ENCODE measurements around the gene CYB5B. TPM values are rescaled to one million over a fixed set of nuclear protein-coding genes. Genes with fewer than 3 reads are reported as not detected.

CYB5B gene
- total RNA-seq, 2 experiments from 2014 or later: 125 to 131 TPM

DNA sequence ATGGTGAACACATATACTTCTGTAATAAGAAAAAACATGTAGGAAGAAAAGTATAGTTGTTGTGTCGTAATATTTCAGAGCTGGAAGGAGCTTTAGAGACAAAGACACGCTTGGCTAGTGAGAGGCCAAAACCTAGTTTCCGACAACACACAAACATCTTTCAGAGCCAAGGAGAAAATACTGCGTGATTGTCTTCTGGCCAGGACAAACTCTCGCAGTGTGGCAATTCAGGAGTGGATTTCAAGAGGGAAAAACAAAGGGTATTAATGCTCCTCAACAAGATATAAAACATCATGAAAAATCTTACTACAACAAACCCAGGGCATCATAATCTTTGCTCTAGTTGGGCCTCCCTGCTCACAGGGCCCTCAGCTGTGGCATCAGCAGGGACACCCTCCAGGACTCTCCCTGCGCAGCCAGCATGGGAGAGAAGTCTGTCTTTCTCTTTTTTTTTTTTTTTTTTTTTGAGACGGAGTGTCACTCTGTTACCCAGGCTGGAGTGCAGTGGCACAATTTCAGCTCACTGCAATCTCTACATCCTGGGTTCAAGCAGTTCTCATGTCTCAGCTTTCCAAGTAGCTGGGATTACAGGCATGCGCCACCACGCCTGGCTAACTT, 66.4 kb downstream of the CYB5B start:
- POLR2A ChIA-PET: interaction anchor here (0.7 kb wide), 2 partner anchors 63 to 93 kb away, joined by 3 to 5 read pairs; no protein-coding TSS in a partner anchor
- Mint-ChIP-seq H3K27me3 (no peaks in the 10 kb centered on the region), H3K27ac (no peak overlapping the region), H3K4me1 (no peaks in the 10 kb centered on the region), H3K4me3 (no peak overlapping the region), H3K9me3 (no peaks in the 10 kb centered on the region), H3K36me3 (no peaks in the 10 kb centered on the region)
- ATAC-seq (ENCODE audit: low read depth) (no peak), DNase-seq (no peak)

- Mint-ChIP-seq H3K4me1 (no peaks in the 10 kb centered on the region), H3K27ac (no peak overlapping the region), H3K9me3 (no peaks in the 10 kb centered on the region), H3K4me3 (no peak overlapping the region), H3K36me3 (no peaks in the 10 kb centered on the region), H3K27me3 (no peaks in the 10 kb centered on the region)
- DNase-seq (no peak), ATAC-seq (ENCODE audit: low read depth) (no peak)
- POLR2A ChIA-PET: no interaction called here
Measured at GRCh38 chr16:69494991-69495392, 70.6 kb downstream of the CYB5B start.

DNA sequence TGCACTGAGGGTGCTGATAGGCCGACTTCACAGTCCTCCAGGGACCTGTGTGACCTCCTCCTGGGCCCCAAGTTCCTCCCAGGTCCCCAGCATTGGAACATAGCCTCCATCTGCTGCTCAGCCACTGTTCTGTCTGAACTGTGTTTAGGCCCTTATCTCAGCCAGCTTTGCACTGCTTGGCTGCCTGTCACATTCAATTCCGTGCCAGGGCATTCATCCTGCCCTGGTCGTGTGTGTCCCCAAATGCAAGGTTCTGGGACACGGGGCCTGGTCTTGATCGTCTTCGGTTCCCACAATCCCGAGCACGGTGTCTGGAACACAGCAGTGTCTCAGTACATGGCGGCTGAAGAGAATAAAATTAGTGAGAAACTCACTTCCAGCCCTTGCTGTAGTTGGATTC, 71.4 kb downstream of the CYB5B start:
- no peaks in the 10 kb centered on the region for H3K4me1 Mint-ChIP-seq
- no peaks in the 10 kb centered on the region for H3K9me3 Mint-ChIP-seq
- H3K27ac Mint-ChIP-seq: no peak overlapping the region
- POLR2A ChIA-PET: no interaction called here
- no peaks in the 10 kb centered on the region for H3K36me3 Mint-ChIP-seq
- DNase-seq (no peak), ATAC-seq (ENCODE audit: low read depth) (no peak)
- no peak overlapping the region for H3K4me3 Mint-ChIP-seq
- H3K27me3 Mint-ChIP-seq: no peaks in the 10 kb centered on the region

DNA sequence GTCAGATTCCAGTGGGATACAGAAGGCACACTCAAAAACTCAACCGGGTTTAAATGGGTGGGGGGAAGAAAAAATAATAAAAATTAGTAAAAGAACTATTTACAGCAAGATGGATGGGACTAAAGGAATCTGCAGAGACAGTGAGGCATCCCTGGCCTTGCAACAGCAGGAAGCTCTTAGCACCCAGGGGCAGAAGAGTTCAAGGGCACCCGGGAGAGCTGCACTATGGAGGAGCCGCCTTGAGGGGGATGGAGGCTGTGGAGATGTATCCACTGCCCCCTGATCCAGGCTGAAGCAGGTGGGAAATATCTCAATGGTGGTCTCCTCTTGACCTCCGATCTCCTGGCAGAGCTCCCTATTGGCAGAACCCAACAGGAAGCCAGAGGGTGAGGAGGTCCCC, 72.0 kb downstream of the CYB5B start:
- Mint-ChIP-seq H3K27me3 (no peaks in the 10 kb centered on the region), H3K36me3 (no peaks in the 10 kb centered on the region), H3K9me3 (no peaks in the 10 kb centered on the region), H3K27ac (no peak overlapping the region), H3K4me3 (no peak overlapping the region), H3K4me1 (no peaks in the 10 kb centered on the region)
- ATAC-seq (ENCODE audit: low read depth): no peak
- DNase-seq: no peak
- POLR2A ChIA-PET: no interaction called here

GRCh38 chr16:69496896-69497295, 72.5 kb downstream of the CYB5B start:
- Mint-ChIP-seq H3K36me3 (no peaks in the 10 kb centered on the region), H3K9me3 (no peaks in the 10 kb centered on the region), H3K4me3 (no peak overlapping the region), H3K27ac (no peak overlapping the region), H3K4me1 (peaks cover 2% of the 10 kb centered on the region), H3K27me3 (no peaks in the 10 kb centered on the region)
- POLR2A ChIA-PET: no interaction called here
- no peak for DNase-seq
- no peak for ATAC-seq (ENCODE audit: low read depth)

GRCh38 chr16:69497876-69498596, 73.6 kb downstream of the CYB5B start:
- POLR2A ChIA-PET: interaction anchor here (0.6 kb wide), 1 partner anchor 118 kb away, joined by 5 read pairs; no protein-coding TSS in a partner anchor
- no peaks in the 10 kb centered on the region for H3K9me3 Mint-ChIP-seq
- H3K27ac Mint-ChIP-seq: no peak overlapping the region
- peaks cover 6% of the 10 kb centered on the region for H3K4me1 Mint-ChIP-seq
- no peaks in the 10 kb centered on the region for H3K36me3 Mint-ChIP-seq
- no peak for ATAC-seq (ENCODE audit: low read depth)
- no peak overlapping the region for H3K4me3 Mint-ChIP-seq
- DNase-seq: no peak
- no peaks in the 10 kb centered on the region for H3K27me3 Mint-ChIP-seq

DNA sequence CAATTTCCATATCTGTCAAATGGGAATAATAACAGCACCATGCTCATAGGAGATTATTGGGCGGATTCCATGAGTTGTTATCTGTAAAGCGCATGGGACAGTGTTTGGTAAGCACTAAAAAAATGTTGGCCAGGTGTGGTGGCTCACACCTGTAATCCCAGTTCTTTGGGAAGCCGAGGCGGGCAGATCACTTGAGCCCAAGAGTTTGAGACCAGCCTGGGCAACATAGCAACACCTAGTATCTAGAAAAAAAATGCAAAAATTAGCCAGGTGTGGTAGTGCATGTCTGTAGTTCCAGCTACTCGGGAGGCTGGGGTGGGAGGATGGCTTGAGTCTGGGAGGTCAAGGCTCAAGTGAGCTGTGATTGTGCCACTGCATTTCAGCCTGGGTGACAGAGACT, 74.5 kb downstream of the CYB5B start:
- no peak for DNase-seq
- Mint-ChIP-seq H3K36me3 (no peaks in the 10 kb centered on the region), H3K9me3 (no peaks in the 10 kb centered on the region), H3K4me3 (no peak overlapping the region), H3K4me1 (peaks cover 6% of the 10 kb centered on the region), H3K27ac (no peak overlapping the region), H3K27me3 (no peaks in the 10 kb centered on the region)
- ATAC-seq (ENCODE audit: low read depth): no peak
- POLR2A ChIA-PET: no interaction called here

DNA sequence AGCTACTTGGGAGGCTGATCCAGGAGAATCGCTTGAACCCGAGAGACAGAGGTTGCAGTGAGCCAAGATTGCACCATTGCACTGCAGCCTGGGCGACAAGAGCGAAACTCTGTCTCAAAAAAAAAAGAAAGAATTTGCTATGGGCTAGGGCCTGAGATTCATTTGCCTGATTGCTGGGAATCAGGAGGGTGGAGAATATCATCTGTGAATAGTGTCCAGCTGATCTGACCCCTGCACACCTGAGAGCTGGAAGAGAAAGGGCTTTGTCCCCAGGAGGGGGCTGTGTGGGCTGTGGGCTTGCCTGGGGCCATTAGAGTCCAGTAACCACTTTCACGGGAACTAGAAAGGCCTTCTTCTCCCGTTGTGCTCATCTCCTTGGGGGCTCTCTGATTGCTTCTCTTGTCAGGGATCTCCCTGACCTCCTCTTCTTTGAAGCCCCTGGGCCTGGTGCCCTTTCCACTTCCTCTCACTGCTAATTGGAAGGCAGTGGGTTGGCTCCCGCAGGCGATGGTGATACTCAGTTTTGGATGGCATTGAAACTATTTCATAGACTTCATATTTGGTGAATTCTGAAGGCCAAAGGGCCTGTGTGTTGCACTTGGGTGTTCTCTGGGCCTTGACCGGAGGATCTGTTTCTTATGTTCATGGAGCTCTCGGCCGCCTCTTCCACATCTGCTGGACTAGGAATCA, 75.3 kb downstream of the CYB5B start:
- no peaks in the 10 kb centered on the region for H3K36me3 Mint-ChIP-seq
- POLR2A ChIA-PET: no interaction called here
- ATAC-seq (ENCODE audit: low read depth) (no peak), DNase-seq (no peak)
- peaks cover 6% of the 10 kb centered on the region for H3K4me1 Mint-ChIP-seq
- no peak overlapping the region for H3K4me3 Mint-ChIP-seq
- no peaks in the 10 kb centered on the region for H3K9me3 Mint-ChIP-seq
- no peak overlapping the region for H3K27ac Mint-ChIP-seq
- H3K27me3 Mint-ChIP-seq: no peaks in the 10 kb centered on the region

DNA sequence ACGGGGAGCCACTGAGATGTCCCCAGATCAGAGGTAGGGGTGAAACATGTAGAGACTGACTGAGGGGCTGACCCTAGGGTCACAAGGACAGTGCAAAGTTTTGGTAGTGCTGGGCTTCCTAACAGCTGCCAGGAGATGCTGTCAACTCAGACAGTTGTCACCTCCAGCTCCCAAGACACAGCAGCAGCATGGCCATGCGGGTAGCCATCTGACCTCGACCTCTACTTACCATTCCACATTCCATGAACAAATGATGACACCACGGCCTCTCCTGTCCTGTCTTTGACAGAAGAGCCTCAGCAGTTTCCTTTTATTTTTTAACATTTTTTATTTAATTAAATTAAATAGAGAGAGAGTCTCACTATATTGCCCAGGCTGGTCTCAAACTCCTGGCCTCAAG, 76.1 kb downstream of the CYB5B start:
- Mint-ChIP-seq H3K27ac (no peak overlapping the region), H3K27me3 (no peaks in the 10 kb centered on the region), H3K4me1 (peaks cover 6% of the 10 kb centered on the region), H3K9me3 (no peaks in the 10 kb centered on the region), H3K4me3 (no peak overlapping the region), H3K36me3 (no peaks in the 10 kb centered on the region)
- no peak for ATAC-seq (ENCODE audit: low read depth)
- POLR2A ChIA-PET: no interaction called here
- DNase-seq: no peak

- POLR2A ChIA-PET: no interaction called here
- DNase-seq (no peak), ATAC-seq (ENCODE audit: low read depth) (no peak)
- Mint-ChIP-seq H3K27ac (no peak overlapping the region), H3K27me3 (no peaks in the 10 kb centered on the region), H3K36me3 (no peaks in the 10 kb centered on the region), H3K4me1 (peaks cover 6% of the 10 kb centered on the region), H3K4me3 (no peak overlapping the region), H3K9me3 (no peaks in the 10 kb centered on the region)
Measured at GRCh38 chr16:69501956-69502745, 77.7 kb downstream of the CYB5B start.

GRCh38 chr16:69503244-69503643, 78.8 kb downstream of the CYB5B start:
- Mint-ChIP-seq H3K36me3 (no peaks in the 10 kb centered on the region), H3K9me3 (no peaks in the 10 kb centered on the region), H3K27me3 (peaks cover 7% of the 10 kb centered on the region), H3K27ac (no peak overlapping the region), H3K4me3 (no peak overlapping the region), H3K4me1 (peaks cover 6% of the 10 kb centered on the region)
- DNase-seq (no peak), ATAC-seq (ENCODE audit: low read depth) (no peak)
- POLR2A ChIA-PET: no interaction called here

DNA sequence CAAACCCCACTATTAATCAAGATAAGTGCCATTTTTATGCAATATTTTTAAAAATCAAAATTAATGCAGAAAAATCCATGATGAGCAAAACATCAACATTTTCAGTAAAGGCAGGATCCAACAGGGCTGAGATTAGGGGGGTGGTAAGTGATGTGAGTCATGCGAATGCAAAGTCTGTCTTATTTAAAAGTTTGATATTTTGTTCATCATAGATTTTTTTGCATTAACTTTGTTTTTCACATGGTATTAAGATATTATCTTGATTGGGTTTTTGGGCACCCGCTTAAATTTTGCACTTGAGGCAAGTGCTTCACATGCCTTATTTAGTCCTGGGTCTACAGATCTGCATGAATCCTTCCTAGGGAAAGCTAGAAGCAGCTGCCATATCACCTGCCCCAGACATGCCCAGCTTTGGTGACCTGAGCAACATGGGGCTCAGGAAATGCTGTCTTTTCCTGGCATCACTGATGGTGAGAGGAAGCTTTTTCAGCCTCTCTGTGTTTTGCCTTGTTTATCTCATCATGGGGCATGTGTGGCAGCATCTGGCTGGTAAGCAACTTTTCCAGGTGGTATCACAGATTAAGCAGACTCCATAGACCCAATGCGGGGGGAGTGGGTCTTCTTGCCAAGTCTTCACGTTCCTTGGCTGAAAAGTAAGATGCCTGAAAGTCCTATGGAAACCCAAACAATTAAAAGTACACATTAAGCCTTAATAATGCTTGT, 83.8 kb downstream of the CYB5B start:
- no peaks in the 10 kb centered on the region for H3K36me3 Mint-ChIP-seq
- H3K4me1 Mint-ChIP-seq: peaks cover 2% of the 10 kb centered on the region
- H3K9me3 Mint-ChIP-seq: no peaks in the 10 kb centered on the region
- no peak overlapping the region for H3K27ac Mint-ChIP-seq
- peaks cover 10% of the 10 kb centered on the region for H3K27me3 Mint-ChIP-seq
- DNase-seq: no peak
- POLR2A ChIA-PET: no interaction called here
- no peak overlapping the region for H3K4me3 Mint-ChIP-seq
- no peak for ATAC-seq (ENCODE audit: low read depth)

- no peak for ATAC-seq (ENCODE audit: low read depth)
- no peak overlapping the region for H3K4me3 Mint-ChIP-seq
- H3K36me3 Mint-ChIP-seq: peaks cover 2% of the 10 kb centered on the region
- no peak overlapping the region for H3K27ac Mint-ChIP-seq
- DNase-seq: no peak
- peaks cover 10% of the 10 kb centered on the region for H3K27me3 Mint-ChIP-seq
- peaks cover 2% of the 10 kb centered on the region for H3K9me3 Mint-ChIP-seq
- POLR2A ChIA-PET: no interaction called here
- H3K4me1 Mint-ChIP-seq: peaks cover 2% of the 10 kb centered on the region
Measured at GRCh38 chr16:69509125-69509524, 84.7 kb downstream of the CYB5B start.

Measured in activated naive CD8-positive, alpha-beta T cell treated with anti-CD3 and anti-CD28 coated beads, Interleukin-2, amount 10 ng/mL, durations not matched to agents 7 days and 5 days (primary cell).